Measurements from ENCODE around the gene SOCS7.

SOCS7 gene

GRCh38 chr17:38329808-38330730, 21.6 kb upstream of the SOCS7 start:
- Histone ChIP-seq H3K9me3 (ENCODE audit: insufficient read depth, low read length) (no peaks in the 10 kb centered on the region), H3K36me3 (ENCODE audit: insufficient read depth, insufficient read length, low read length) (peaks cover 8% of the 10 kb centered on the region), H3K27me3 (ENCODE audit: insufficient read depth, insufficient read length) (no peaks in the 10 kb centered on the region), H3K9ac (ENCODE audit: insufficient read length, low read depth) (no peak overlapping the region), H3K4me1 (ENCODE audit: insufficient read depth, insufficient read length) (peaks cover 13% of the 10 kb centered on the region), H3K4me3 (ENCODE audit: insufficient read length, low read depth) (no peak overlapping the region)
- DNase-seq (ENCODE audit: low read depth, low spot score), result no peak
- TF ChIP-seq SUZ12 (IDR thresholded peaks at IDR 0.05; ENCODE audit: extremely low read depth, insufficient read depth, insufficient read length) (no peak), ZNF274 (IDR thresholded peaks at IDR 0.05; ENCODE audit: low read depth, low read length) (no peak), YY1 (IDR thresholded peaks at IDR 0.05; ENCODE audit: insufficient read depth, insufficient read length) (no peak)

- no peak for DNase-seq (ENCODE audit: low read depth, low spot score)
- Histone ChIP-seq H3K9me3 (ENCODE audit: insufficient read depth, low read length) (no peaks in the 10 kb centered on the region), H3K4me3 (ENCODE audit: insufficient read length, low read depth) (no peak overlapping the region), H3K9ac (ENCODE audit: insufficient read length, low read depth) (no peak overlapping the region), H3K36me3 (ENCODE audit: insufficient read depth, insufficient read length, low read length) (peaks cover 5% of the 10 kb centered on the region), H3K27me3 (ENCODE audit: insufficient read depth, insufficient read length) (no peaks in the 10 kb centered on the region), H3K4me1 (ENCODE audit: insufficient read depth, insufficient read length) (peaks cover 10% of the 10 kb centered on the region)
- TF ChIP-seq SUZ12 (IDR thresholded peaks at IDR 0.05; ENCODE audit: extremely low read depth, insufficient read depth, insufficient read length), result no peak
- TF ChIP-seq ZNF274 (IDR thresholded peaks at IDR 0.05; ENCODE audit: low read depth, low read length), result no peak
- TF ChIP-seq YY1 (IDR thresholded peaks at IDR 0.05; ENCODE audit: insufficient read depth, insufficient read length), result no peak
These were observed 20.7 kb upstream of the SOCS7 start for GRCh38 chr17:38330941-38331411.

- no peaks in the 10 kb centered on the region for H3K36me3 ChIP-seq (ENCODE audit: insufficient read depth, insufficient read length, low read length)
- H3K9me3 ChIP-seq (ENCODE audit: insufficient read depth, low read length), result no peaks in the 10 kb centered on the region
- H3K4me3 ChIP-seq (ENCODE audit: insufficient read length, low read depth), result no peak overlapping the region
- TF ChIP-seq SUZ12 (IDR thresholded peaks at IDR 0.05; ENCODE audit: extremely low read depth, insufficient read depth, insufficient read length) (no peak), ZNF274 (IDR thresholded peaks at IDR 0.05; ENCODE audit: low read depth, low read length) (no peak), YY1 (IDR thresholded peaks at IDR 0.05; ENCODE audit: insufficient read depth, insufficient read length) (no peak)
- no peak overlapping the region for H3K9ac ChIP-seq (ENCODE audit: insufficient read length, low read depth)
- no peak for DNase-seq (ENCODE audit: low read depth, low spot score)
- no peaks in the 10 kb centered on the region for H3K27me3 ChIP-seq (ENCODE audit: insufficient read depth, insufficient read length)
- peaks cover 10% of the 10 kb centered on the region for H3K4me1 ChIP-seq (ENCODE audit: insufficient read depth, insufficient read length)
These were observed 18.9 kb upstream of the SOCS7 start for GRCh38 chr17:38332735-38333134.

GRCh38 chr17:38333635-38334295, 17.9 kb upstream of the SOCS7 start:
- DNase-seq (ENCODE audit: low read depth, low spot score), result no peak
- H3K9ac ChIP-seq (ENCODE audit: insufficient read length, low read depth), result no peak overlapping the region
- no peaks in the 10 kb centered on the region for H3K27me3 ChIP-seq (ENCODE audit: insufficient read depth, insufficient read length)
- H3K4me1 ChIP-seq (ENCODE audit: insufficient read depth, insufficient read length), result peaks cover 10% of the 10 kb centered on the region
- TF ChIP-seq YY1 (IDR thresholded peaks at IDR 0.05; ENCODE audit: insufficient read depth, insufficient read length), result no peak
- TF ChIP-seq ZNF274 (IDR thresholded peaks at IDR 0.05; ENCODE audit: low read depth, low read length), result no peak
- no peak for TF ChIP-seq SUZ12 (IDR thresholded peaks at IDR 0.05; ENCODE audit: extremely low read depth, insufficient read depth, insufficient read length)
- no peaks in the 10 kb centered on the region for H3K36me3 ChIP-seq (ENCODE audit: insufficient read depth, insufficient read length, low read length)
- no peaks in the 10 kb centered on the region for H3K9me3 ChIP-seq (ENCODE audit: insufficient read depth, low read length)
- no peak overlapping the region for H3K4me3 ChIP-seq (ENCODE audit: insufficient read length, low read depth)

- Histone ChIP-seq H3K4me3 (ENCODE audit: insufficient read length, low read depth) (no peak overlapping the region), H3K27me3 (ENCODE audit: insufficient read depth, insufficient read length) (peaks cover 4% of the 10 kb centered on the region), H3K9ac (ENCODE audit: insufficient read length, low read depth) (no peak overlapping the region), H3K36me3 (ENCODE audit: insufficient read depth, insufficient read length, low read length) (no peaks in the 10 kb centered on the region), H3K9me3 (ENCODE audit: insufficient read depth, low read length) (no peaks in the 10 kb centered on the region), H3K4me1 (ENCODE audit: insufficient read depth, insufficient read length) (peaks cover 10% of the 10 kb centered on the region)
- DNase-seq (ENCODE audit: low read depth, low spot score), result no peak
- no peak for TF ChIP-seq ZNF274 (IDR thresholded peaks at IDR 0.05; ENCODE audit: low read depth, low read length)
- no peak for TF ChIP-seq YY1 (IDR thresholded peaks at IDR 0.05; ENCODE audit: insufficient read depth, insufficient read length)
- TF ChIP-seq SUZ12 (IDR thresholded peaks at IDR 0.05; ENCODE audit: extremely low read depth, insufficient read depth, insufficient read length), result no peak
These were observed 16.9 kb upstream of the SOCS7 start for GRCh38 chr17:38334480-38335364.

GRCh38 chr17:38336838-38337237, 14.8 kb upstream of the SOCS7 start:
- Histone ChIP-seq H3K36me3 (ENCODE audit: insufficient read depth, insufficient read length, low read length) (no peaks in the 10 kb centered on the region), H3K9ac (ENCODE audit: insufficient read length, low read depth) (no peak overlapping the region), H3K9me3 (ENCODE audit: insufficient read depth, low read length) (no peaks in the 10 kb centered on the region), H3K27me3 (ENCODE audit: insufficient read depth, insufficient read length) (peaks cover 4% of the 10 kb centered on the region), H3K4me1 (ENCODE audit: insufficient read depth, insufficient read length) (peaks cover 9% of the 10 kb centered on the region), H3K4me3 (ENCODE audit: insufficient read length, low read depth) (no peak overlapping the region)
- no peak for DNase-seq (ENCODE audit: low read depth, low spot score)
- TF ChIP-seq YY1 (IDR thresholded peaks at IDR 0.05; ENCODE audit: insufficient read depth, insufficient read length) (no peak), ZNF274 (IDR thresholded peaks at IDR 0.05; ENCODE audit: low read depth, low read length) (no peak), SUZ12 (IDR thresholded peaks at IDR 0.05; ENCODE audit: extremely low read depth, insufficient read depth, insufficient read length) (no peak)

Measured in NT2/D1 (cell line).